GM23338 (cell line): Measurements from ENCODE around the gene CXCL9. TPM values are rescaled to one million over a fixed set of nuclear protein-coding genes. Genes with fewer than 3 reads are reported as not detected.

Source experiments
- ATAC-seq: fragments of 200-7000 bp; cut with Tn5 transposase; 3 replicates; pipeline ENCODE4 v1.9.1; 2020
- DNase-seq: peaks from one replicate; pipeline ENCODE4 v3.0.0-alpha.2; 2015; ENCODE audit warnings: low spot score
- H2AFZ ChIP-seq: fragments of 200-600 bp; sonication (generic); 2 replicates; pipeline ENCODE4 v1.8.0; 2016; ENCODE audit warnings: antibody characterized with exemption, mild to moderate bottlenecking, moderate library complexity
- H3F3A ChIP-seq: fragments of 200-600 bp; sonication (generic); replicated peaks from 2 replicates; pipeline ENCODE4 v1.8.0; 2017; ENCODE audit warnings: antibody characterized with exemption, mixed run types, low read depth
- H3K27ac ChIP-seq: fragments of 200-600 bp; sonication (generic); 2 replicates; pipeline ENCODE4 v1.6.1; 2016; ENCODE audit warnings: low read depth
- H3K27me3 ChIP-seq: fragments of 200-600 bp; sonication (generic); 2 replicates; pipeline ENCODE4 v1.8.0; 2016; ENCODE audit warnings: mild to moderate bottlenecking, mixed run types, moderate library complexity; ENCODE audit not compliant: insufficient read depth
- H3K36me3 ChIP-seq: fragments of 200-600 bp; sonication (generic); 2 replicates; pipeline ENCODE4 v1.8.0; 2016; ENCODE audit warnings: mild to moderate bottlenecking; ENCODE audit not compliant: insufficient read depth
- H3K4me1 ChIP-seq: fragments of 200-600 bp; sonication (generic); 2 replicates; pipeline ENCODE4 v1.8.0; 2016; ENCODE audit warnings: mild to moderate bottlenecking, moderate library complexity; ENCODE audit not compliant: insufficient read depth
- H3K4me2 ChIP-seq: fragments of 200-600 bp; sonication (generic); 2 replicates; pipeline ENCODE4 v1.7.1; 2017; ENCODE audit warnings: mixed run types
- H3K4me3 ChIP-seq: fragments of 200-600 bp; sonication (generic); 2 replicates; pipeline ENCODE4 v1.6.1; 2016; ENCODE audit warnings: mixed run types
- H3K79me2 ChIP-seq: fragments of 200-600 bp; sonication (generic); replicated peaks from 2 replicates; pipeline ENCODE4 v1.8.0; 2017; ENCODE audit warnings: mild to moderate bottlenecking; ENCODE audit not compliant: insufficient read depth
- H3K9me2 ChIP-seq: fragments of 200-600 bp; sonication (generic); 2 replicates; pipeline ENCODE4 v1.8.0; 2017; ENCODE audit not compliant: insufficient read depth
- H4K20me1 ChIP-seq: fragments of 200-600 bp; sonication (generic); replicated peaks from 2 replicates; pipeline ENCODE4 v1.8.0; 2017; ENCODE audit warnings: mild to moderate bottlenecking; ENCODE audit not compliant: insufficient read depth
- H3K27ac Mint-ChIP-seq: 2 replicates; pipeline ENCODE4 v1.8.0; 2020; ENCODE audit warnings: inconsistent platforms, mild to moderate bottlenecking, moderate library complexity, mixed read lengths
- H3K27me3 Mint-ChIP-seq: 3 replicates; pipeline ENCODE4 v1.8.0; 2022; ENCODE audit warnings: low read depth, mild to moderate bottlenecking, moderate library complexity, mixed read lengths, inconsistent platforms; ENCODE audit not compliant: insufficient read depth, poor library complexity
- H3K36me3 Mint-ChIP-seq: 3 replicates; pipeline ENCODE4 v1.8.0; 2021; ENCODE audit warnings: low read depth, mild to moderate bottlenecking, inconsistent platforms, moderate library complexity, mixed read lengths
- H3K4me1 Mint-ChIP-seq: 3 replicates; pipeline ENCODE4 v1.8.0; 2020; ENCODE audit warnings: mild to moderate bottlenecking, inconsistent platforms, mixed read lengths
- H3K4me3 Mint-ChIP-seq: 3 replicates; pipeline ENCODE4 v1.8.0; 2021; ENCODE audit warnings: moderate library complexity, mild to moderate bottlenecking, inconsistent platforms, mixed read lengths
- H3K9me3 Mint-ChIP-seq: 3 replicates; pipeline ENCODE4 v1.8.0; 2020; ENCODE audit warnings: moderate library complexity, mild to moderate bottlenecking, inconsistent platforms, mixed read lengths
- CREB1 ChIP-seq: fragments of 250-450 bp; sonication (Bioruptor Pico); IDR thresholded peaks from 2 replicates; pipeline ENCODE4 v1.5.0; 2020; ENCODE audit warnings: low read depth, mild to moderate bottlenecking, moderate library complexity
- CTCF ChIP-seq, 2 experiments: fragments of 200-600 bp in 1 of 2; sonication (generic) in 1 of 2; conservative IDR thresholded peaks; 2 replicates each; pipeline versions ENCODE4 v1.5.1 to v1.6.1; 2016 to 2017; ENCODE audit warnings: antibody characterized with exemption in 2 of 2, low read depth in 2 of 2, mild to moderate bottlenecking in 2 of 2, moderate library complexity in 1 of 2
- ETS1 ChIP-seq: IDR thresholded peaks from 2 replicates; pipeline ENCODE4 v1.6.1; 2016; ENCODE audit warnings: antibody characterized with exemption
- EZH2 ChIP-seq: fragments of 200-600 bp; sonication (generic); IDR thresholded peaks from one replicate; pipeline ENCODE4 v1.8.0; 2017; ENCODE audit warnings: antibody characterized with exemption, mild to moderate bottlenecking, low read depth; ENCODE audit not compliant: unreplicated experiment
- EZH2phosphoT487 ChIP-seq: fragments of 200-600 bp; sonication (generic); IDR thresholded peaks from one replicate; pipeline ENCODE4 v1.8.1; 2018; ENCODE audit warnings: antibody characterized with exemption; ENCODE audit not compliant: unreplicated experiment
- JUNB ChIP-seq: IDR thresholded peaks from one replicate; pipeline ENCODE4 v1.6.1; 2016; ENCODE audit warnings: antibody characterized with exemption; ENCODE audit not compliant: unreplicated experiment
- NANOG ChIP-seq: IDR thresholded peaks from 2 replicates; pipeline ENCODE4 v1.6.1; 2016; ENCODE audit warnings: antibody characterized with exemption, borderline replicate concordance
- POLR2AphosphoS5 ChIP-seq: IDR thresholded peaks from 2 replicates; pipeline ENCODE4 v1.6.1; 2016; ENCODE audit warnings: antibody characterized with exemption, low read depth
- REST ChIP-seq: IDR thresholded peaks from one replicate; pipeline ENCODE4 v1.6.1; 2018; ENCODE audit warnings: antibody characterized with exemption; ENCODE audit not compliant: unreplicated experiment
- STAT1 ChIP-seq: IDR thresholded peaks from one replicate; pipeline ENCODE4 v1.6.1; 2016; ENCODE audit warnings: antibody characterized with exemption; ENCODE audit not compliant: unreplicated experiment
- ZNF114 ChIP-seq: fragments of 250-450 bp; sonication (Bioruptor Pico); IDR thresholded peaks from 2 replicates; pipeline ENCODE4 v1.5.0; 2020; ENCODE audit warnings: mild to moderate bottlenecking, moderate library complexity
- ZNF331 ChIP-seq: fragments of 250-450 bp; sonication (Bioruptor Pico); IDR thresholded peaks from 2 replicates; pipeline ENCODE4 v1.5.0; 2020; ENCODE audit warnings: low read depth, mild to moderate bottlenecking, moderate library complexity
- ZNF462 ChIP-seq: fragments of 250-450 bp; sonication (Bioruptor Pico); IDR thresholded peaks from 2 replicates; pipeline ENCODE4 v1.5.0; 2020; ENCODE audit warnings: mild to moderate bottlenecking, moderate library complexity
- polyA plus RNA-seq: library from polyadenylated mRNA; unstranded; fragments of >200 nt; fragmentation: Nextera tagmentation; extraction: Ambion mirVana; gene quantifications from 2 replicates; pipeline ENCODE4 v1.2.1, GENCODE V29; 2016
- total RNA-seq: library from RNA; depleted of rRNA; stranded (reverse); fragments of >200 nt; shearing (Covaris generic); gene quantifications from 2 replicates; pipeline ENCODE4 v1.2.3, GENCODE V29; 2014

The CXCL9 gene
- total and polyA plus RNA-seq, 2 experiments from 2014 or later = not detected

GRCh38 chr4:76016393-76016792 lies 9.1 kb upstream of the CXCL9 start:
- no peaks in the 10 kb centered on the region for H3K9me3 Mint-ChIP-seq
- peak; percentile 8 for DNase-seq
- Histone ChIP-seq H3K4me2 (no peak overlapping the region), H3K79me2 (no peaks in the 10 kb centered on the region), H3F3A (no peaks in the 10 kb centered on the region), H4K20me1 (no peaks in the 10 kb centered on the region), H3K4me1 (peaks cover 16% of the 10 kb centered on the region), H3K36me3 (no peaks in the 10 kb centered on the region), H3K27ac (no peak overlapping the region), H3K4me3 (no peak overlapping the region), H3K27me3 (no peaks in the 10 kb centered on the region), H3K9me2 (no peaks in the 10 kb centered on the region), H2AFZ (peak overlapping the region; percentile 66; the same call in 1 of the 2 replicates)
- peaks cover 24% of the 10 kb centered on the region for H3K4me1 Mint-ChIP-seq
- no peak overlapping the region for H3K4me3 Mint-ChIP-seq
- H3K27ac Mint-ChIP-seq = peak overlapping the region; percentile 91
- peaks cover 3% of the 10 kb centered on the region for H3K27me3 Mint-ChIP-seq
- TF ChIP-seq STAT1 (no peak), POLR2AphosphoS5 (no peak), ZNF331 (CRISPR knock-in tag) (no peak), EZH2phosphoT487 (no peak), ZNF114 (CRISPR knock-in tag) (no peak), REST (no peak), NANOG (no peak), CTCF (conservative IDR thresholded peaks at IDR 0.05; ENCODE audit: low read depth in 2 of 2) (no peak), EZH2 (no peak), ZNF462 (no peak), ETS1 (no peak), JUNB (no peak), CREB1 (CRISPR knock-in tag) (no peak)
- H3K36me3 Mint-ChIP-seq = no peaks in the 10 kb centered on the region
- ATAC-seq = peak; percentile 61
